DMS53 treated with DMSO at 0.1 percent for 48 hours (cell line): ENCODE data around the gene RALGPS1.

Source experiments
- DNase-seq: peaks from one replicate; lab custom pipeline; 2025; ENCODE audit not compliant: unreplicated experiment; lab: John Stamatoyannopoulos, UW

The RALGPS1 gene

GRCh38 chr9:126904586-126904985 is 10.0 kb upstream of the RALGPS1 start:
- no peak for DNase-seq

DNA sequence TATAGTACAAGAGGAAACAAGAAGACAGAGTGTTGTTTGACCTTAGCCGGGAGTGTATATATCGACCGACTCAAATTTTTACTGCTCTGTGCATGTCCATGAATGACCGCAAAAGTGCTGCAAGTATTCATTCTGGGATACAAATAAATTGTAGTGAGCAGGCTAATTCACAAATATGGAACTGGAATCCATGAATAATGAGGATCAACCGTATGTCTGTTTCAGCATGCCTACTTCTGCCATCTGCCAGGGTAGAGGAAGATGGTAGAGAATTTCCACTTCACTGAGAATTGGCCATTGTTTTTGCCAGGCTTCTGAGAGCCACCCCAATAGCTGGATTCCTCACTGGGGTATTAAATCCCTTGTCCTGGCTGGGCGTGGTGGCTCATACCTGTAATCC is 8.5 kb upstream of the RALGPS1 start:
- DNase-seq: no peak

GRCh38 chr9:126907058-126907457 is 7.5 kb upstream of the RALGPS1 start:
- no peak for DNase-seq

- DNase-seq: peak; percentile 68
Observed at GRCh38 chr9:126915281-126915816, 767 bp downstream of the RALGPS1 start.

DNA sequence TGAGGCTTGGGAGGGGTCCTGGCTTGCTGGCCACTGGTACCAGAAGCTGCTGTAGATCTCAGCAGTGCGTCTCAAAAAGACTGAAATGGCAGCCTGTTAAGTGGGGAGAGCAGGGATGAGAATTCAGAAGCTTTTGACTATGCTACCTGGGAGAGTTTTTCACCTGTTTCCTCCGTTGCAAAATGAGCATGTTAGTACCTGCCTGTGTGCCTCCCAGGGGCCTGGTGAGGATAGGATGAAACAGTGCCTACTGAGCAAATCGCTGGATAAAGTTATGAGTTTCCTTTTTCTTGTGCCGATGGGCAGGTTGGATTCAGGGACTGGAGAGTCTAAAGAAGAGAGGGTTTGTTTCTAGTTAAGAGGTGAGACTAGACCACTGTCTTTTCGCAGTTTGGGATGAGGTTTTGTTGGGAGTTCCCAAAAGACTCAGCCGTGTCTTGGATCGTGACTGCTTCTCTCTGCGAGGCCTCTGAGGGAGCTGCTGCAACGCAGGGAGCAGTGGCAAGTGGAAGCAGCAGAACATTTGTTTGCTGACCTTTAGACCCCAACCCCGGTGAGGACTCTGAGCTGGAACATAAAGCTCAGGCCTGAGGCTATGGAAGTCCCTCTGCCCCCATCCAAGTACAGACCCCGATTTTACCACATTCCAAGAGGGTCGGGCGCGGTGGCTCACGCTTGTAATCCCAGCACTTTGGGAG is 1.4 kb downstream of the RALGPS1 start:
- DNase-seq: no peak

DNA sequence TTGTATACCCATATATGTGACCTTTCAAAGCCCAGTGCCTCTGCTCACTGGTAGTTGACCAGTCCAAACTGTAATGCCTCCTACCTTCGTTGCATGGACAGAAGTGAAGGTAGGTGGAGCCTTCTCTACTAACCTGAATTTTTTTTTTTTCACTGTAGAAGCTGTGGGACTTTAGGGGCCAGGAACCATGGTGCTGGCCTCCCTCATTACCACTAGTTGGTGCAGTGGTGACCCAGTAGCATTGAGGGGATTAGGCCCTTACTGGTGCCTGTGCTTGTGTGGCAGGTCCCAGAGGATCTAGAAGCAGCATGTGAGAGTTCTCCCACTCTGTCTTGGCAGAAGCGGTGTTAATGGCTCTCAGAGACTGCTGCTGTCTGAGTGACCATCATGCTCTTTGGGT is 2.3 kb downstream of the RALGPS1 start:
- DNase-seq: no peak

DNA sequence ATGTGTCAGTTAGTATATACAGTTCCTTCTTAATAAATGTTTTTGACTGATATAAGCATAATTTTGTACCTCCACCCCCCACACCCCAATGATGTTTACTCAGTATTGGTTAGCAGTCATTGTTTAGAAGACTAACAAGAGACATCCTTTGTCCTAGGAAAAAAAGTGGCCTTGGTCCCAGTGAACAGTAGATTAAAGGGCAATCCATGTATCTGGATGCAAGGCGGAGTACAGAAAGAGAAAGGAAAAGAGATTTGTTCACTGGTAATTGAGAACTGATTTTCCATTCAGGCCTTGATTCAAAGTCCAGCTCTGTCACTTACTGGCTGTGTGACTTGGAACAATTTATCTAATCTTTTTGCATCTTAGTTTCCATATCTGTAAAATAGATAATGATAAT is 4.6 kb downstream of the RALGPS1 start:
- no peak for DNase-seq

- DNase-seq: peak; percentile 11
Observed at GRCh38 chr9:126925876-126926275, 11.3 kb downstream of the RALGPS1 start.

DNA sequence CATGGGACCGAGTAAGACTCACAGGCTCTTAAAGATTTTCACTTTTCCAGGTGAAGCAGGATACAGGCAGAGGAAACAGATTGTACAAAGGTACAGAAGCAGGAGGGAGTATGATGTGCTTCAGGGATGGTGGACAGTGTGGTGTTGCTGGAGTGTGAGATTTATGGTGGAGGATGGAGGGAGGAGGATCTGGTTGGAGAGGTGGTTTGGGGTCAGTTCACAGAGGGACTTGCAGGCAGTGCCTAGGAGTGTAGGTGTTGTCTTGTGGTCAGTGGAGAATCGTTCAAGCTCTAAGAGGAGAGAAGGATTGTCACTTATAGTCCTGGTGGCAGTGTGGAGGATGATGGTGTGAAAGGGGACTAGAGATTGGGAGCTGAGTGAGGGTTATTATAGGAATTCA is 11.8 kb downstream of the RALGPS1 start:
- no peak for DNase-seq

GRCh38 chr9:126927419-126927818 is 12.8 kb downstream of the RALGPS1 start:
- peak; percentile 68 for DNase-seq

GRCh38 chr9:126932871-126933321 is 18.3 kb downstream of the RALGPS1 start:
- DNase-seq: no peak

- DNase-seq: no peak
Observed at GRCh38 chr9:126933334-126933980, 18.9 kb downstream of the RALGPS1 start.

- no peak for DNase-seq
Observed at GRCh38 chr9:126934441-126934840, 19.9 kb downstream of the RALGPS1 start.

GRCh38 chr9:126935630-126936029 is 21.0 kb downstream of the RALGPS1 start:
- DNase-seq: no peak

DNA sequence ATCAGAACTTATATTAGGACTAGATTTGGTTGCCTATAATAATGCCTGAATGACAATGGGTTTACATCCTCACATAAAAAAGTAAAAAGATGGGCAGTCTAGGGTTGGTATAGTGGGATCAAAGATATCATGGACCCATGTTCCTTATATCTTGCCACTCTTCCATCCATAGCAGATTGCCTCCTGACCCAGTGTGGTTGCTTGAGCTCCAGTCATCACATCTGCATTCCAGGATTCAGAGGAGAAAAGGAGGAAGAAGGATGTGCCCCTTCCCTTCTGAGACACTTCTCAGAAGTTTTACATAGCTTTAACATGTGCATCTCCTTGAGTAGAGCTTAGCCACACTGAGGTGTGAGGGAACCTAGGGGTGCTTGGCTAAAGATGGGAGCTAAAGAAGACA is 22.9 kb downstream of the RALGPS1 start:
- DNase-seq: no peak

- no peak for DNase-seq
Observed at GRCh38 chr9:126938327-126938726, 23.7 kb downstream of the RALGPS1 start.

- peak; percentile 91 for DNase-seq
Observed at GRCh38 chr9:126939821-126940221, 25.2 kb downstream of the RALGPS1 start.

DNA sequence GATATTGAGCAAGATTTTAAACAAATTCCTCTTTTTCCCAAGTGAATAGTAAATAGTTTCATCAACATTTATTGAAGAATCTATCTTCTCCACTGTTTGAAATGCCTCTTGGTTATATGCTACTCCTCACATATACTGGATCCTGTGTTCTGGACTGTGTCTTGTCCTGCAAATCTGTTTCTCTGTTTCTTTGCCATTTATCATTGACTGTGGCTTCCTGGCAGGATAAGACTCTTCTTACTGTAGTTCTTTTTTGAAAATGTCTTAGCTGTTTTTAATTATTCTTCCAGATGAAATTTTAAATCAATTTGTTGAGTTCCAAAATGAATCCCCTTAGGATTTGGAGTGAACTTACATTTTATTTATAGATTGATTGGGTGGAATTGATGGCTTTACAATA is 27.8 kb downstream of the RALGPS1 start:
- no peak for DNase-seq

GRCh38 chr9:126945682-126946081 is 31.1 kb downstream of the RALGPS1 start:
- no peak for DNase-seq

GRCh38 chr9:126947529-126947928 is 32.9 kb downstream of the RALGPS1 start:
- DNase-seq: no peak

GRCh38 chr9:126952205-126952977 is 37.8 kb downstream of the RALGPS1 start:
- no peak for DNase-seq
